Measurements from ENCODE around the gene DEPDC4.
A peak's percentile ranks its signal among the peaks of the same experiment; 100 is the strongest.
"Not testable (repeated sequence)": the region's sequence is repeated elsewhere in the genome, so short reads cannot be mapped to it uniquely, and the experiment has no call there.

The DEPDC4 gene

GRCh38 chr12:100266835-100267602 is at the start of gene DEPDC4, which contains the start of gene SCYL2:
TSS of gene DEPDC4 (minus strand) at chr12:100267079. CDS start at chr12:100267076, 3 bp downstream.
TSS of gene SCYL2 (plus strand) at chr12:100267177. CDS start at chr12:100282971, 15,794 bp downstream.
- DNase-seq, result peak; percentile 72 to 98 (median 95)

- DNase-seq, result no peak
Observed at GRCh38 chr12:100311317-100311716, 44.4 kb upstream of the DEPDC4 start.

DNA sequence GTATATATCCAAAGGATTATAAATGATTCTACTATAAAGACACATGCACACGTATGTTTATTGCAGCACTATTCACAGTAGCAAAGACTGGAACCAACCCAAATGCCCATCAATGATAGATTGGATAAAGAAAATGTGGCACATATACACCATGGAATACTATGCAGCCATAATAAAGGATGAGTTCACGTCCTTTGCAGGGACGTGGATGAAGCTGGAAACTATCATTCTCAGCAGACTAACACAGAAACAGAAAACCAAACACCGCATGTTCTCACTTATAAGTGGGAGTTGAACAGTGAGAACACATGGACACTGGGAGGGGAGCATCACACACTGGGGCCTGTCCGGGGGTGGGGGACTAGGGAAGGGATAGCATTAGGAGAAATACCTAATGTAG is 41.3 kb upstream of the DEPDC4 start:
- DNase-seq, result not testable (repeated sequence)

DNA sequence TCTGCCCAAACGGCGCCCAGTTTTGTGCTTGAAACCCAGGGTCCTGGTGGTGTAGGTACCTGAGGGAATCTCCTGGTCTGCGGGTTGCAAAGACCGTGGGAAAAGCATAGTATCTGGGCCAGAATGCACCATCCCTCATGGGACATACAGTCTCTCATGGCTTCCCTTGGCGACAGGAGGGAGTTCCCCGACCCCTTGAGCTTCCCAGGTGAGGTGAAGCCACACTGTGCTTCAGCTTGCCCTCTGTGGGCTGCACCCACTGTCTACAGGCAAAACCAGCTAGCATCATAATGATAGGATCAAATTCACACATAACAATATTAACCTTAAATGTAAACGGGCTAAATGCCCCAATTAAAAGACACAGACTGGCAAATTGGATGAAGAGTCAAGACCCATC is 37.5 kb upstream of the DEPDC4 start:
- not testable (repeated sequence) for DNase-seq

GRCh38 chr12:100303831-100304230 is 37.0 kb upstream of the DEPDC4 start:
- DNase-seq, result no peak

DNA sequence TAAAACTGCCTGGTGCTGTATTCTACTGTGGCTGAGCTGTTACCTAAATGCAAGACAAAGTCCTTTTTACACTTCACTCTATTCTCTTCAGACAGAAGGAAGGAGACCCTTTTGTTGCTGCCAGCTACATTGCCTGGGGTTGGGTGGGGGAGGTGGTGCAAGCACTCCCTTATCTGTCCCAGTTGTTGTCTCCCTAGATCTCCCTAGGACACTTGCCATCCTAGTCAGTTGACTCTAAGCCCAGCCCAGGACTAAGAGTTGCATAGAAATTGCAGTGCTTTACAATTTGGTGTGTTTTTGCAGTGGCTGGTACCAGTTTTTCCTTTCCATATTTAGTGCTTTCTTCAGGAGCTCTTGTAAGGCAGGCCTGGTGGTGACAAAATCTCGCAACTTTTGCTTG is 35.2 kb upstream of the DEPDC4 start:
- no peak for DNase-seq

DNA sequence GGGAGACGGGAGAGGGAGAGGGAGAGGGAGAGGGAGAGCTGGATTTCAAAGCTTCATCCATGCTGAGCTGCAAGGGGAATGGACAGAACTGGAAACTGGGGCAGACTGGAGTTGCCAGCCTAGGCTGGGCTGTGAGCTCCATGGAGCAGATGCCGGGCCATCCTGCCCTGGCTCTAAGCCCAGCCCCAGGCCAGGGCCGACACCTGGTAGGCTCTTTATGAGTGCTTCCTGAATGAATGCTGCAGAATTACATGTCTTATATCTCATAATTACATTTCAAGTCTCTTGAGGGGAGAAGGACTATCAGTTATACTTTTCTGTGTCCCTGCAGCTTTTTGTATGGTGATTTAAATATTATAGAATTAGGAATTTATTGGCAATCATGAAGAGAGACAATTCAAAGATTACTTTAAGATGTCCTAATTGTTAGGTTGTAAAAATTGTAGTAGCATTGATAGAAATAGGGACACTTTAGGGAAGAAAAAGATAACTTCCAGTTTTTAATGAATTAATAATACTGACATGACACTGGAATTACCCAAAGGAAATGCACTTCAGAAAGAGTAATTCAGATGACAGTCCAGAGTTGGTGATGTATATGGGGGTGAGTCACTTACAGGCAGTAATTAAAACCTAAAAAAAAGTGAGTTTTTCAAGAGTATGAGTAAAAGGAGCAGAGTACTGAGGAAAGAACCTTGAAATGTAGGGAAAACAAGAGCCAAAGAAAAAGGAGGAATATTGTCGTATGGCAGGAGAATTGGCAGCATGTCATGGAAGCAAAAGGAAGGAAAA is 29.1 kb upstream of the DEPDC4 start:
- no peak for DNase-seq

GRCh38 chr12:100294366-100294765 is 27.5 kb upstream of the DEPDC4 start:
- DNase-seq, result not testable (repeated sequence)

DNA sequence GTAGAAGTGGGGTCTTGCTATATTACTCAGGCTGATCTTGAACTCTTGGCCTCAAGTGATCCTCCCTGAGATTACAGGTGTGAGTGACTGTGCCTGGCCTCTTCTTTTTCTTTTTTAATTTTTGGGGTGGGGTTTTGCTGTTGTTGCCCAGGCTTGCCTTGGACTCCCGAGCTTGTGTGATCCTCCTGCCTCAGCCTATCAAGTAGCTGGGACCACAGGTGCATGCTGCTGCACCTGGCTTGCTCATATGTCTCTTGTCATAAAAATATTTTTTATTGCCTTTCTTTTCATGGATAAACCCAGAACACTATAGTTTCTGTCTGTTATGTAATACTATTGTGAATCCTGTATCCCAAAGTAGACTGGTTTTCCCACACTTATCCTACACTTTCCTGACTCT is 26.1 kb upstream of the DEPDC4 start:
- DNase-seq, result no peak

- no peak for DNase-seq
Observed at GRCh38 chr12:100290016-100290415, 23.1 kb upstream of the DEPDC4 start.

DNA sequence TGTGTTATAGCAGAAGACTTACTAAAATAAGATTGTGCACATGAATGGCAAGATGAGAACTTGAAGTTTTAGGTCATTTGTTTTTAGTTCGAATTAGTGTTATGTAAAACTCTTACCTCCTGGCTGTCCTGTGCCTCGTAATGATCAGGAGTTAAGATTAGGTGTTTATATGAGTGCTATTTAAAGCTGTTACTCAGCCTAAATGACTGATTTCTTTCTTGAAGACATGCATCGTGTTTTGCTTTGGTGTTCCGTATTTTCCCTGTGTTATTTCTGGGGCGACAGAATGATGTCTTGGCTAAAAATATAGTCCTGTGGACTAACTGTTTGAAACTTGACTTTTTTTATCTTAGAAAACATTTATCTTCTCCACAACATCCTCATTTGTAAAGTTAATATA is 22.2 kb upstream of the DEPDC4 start:
- no peak for DNase-seq

DNA sequence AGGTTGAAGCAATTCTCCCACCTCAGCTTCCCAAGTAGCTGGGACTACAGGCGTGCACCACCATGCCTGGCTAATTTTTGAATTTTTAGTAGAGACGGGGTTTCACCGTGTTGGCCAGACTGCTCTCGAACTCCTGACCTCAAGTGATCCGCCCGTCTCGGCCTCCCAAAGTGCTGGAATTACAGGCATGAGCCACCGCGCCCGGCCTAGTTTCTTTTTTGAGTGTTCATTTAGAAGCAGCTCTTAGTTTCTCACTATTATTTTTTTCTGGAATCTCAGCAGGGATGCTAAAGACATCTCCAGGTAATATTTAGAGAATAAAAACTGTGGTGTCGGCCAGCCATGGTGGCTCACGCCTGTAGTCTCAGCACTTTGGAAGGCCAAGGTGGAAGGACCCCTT is 17.7 kb upstream of the DEPDC4 start:
- DNase-seq, result not testable (repeated sequence)

DNA sequence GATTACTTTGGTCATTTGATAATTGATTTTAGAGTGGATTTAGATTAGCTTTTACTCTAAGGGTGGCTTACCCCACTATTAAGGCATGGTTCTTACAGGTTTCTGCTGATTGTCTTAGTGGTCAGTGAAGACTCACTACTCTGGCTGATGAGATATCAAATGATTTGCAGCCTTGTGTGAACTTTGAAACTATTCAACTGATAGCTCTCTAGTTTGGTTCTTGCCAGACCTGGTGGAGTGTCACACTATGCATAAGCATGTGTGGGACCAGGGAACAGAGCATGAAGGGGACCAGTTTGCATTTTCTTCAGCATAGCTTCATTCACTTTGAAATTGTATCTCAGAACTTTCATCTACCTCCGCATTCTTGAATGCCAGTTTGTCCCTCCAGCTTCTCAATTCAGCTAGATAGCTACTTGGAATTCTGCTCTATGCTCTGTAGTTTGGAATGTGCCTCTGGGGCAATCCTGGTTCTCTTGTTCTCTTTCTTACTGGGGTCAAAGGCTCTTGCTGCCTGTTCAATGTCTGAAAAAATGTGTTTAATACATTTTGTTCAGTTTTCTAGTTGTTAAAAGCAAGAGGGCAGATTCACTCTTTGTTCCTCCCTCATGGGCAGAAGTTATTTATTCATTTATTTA is 12.8 kb upstream of the DEPDC4 start:
- DNase-seq, result no peak

DNA sequence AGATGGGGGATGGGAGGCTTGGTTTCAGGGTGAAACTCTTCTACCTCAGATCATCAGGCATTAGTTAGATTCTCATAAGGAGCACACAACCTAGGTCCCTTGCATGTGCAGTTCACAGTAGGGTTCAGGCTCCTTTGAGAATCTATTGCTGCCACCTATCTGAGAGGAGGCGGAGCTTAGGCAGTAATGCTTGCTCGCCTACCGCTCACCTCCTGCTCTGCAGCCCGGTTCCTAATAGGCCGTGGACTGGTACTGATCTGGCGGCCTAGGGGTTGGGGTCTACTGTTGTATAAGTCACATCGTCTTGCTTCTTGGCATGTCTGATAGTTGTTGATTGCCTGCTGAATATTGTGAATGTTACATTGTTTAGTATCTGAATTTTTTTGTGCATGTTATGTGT is 12.3 kb upstream of the DEPDC4 start:
- DNase-seq, result no peak

- DNase-seq, result no peak
Observed at GRCh38 chr12:100274291-100274690, 7.4 kb upstream of the DEPDC4 start.

DNA sequence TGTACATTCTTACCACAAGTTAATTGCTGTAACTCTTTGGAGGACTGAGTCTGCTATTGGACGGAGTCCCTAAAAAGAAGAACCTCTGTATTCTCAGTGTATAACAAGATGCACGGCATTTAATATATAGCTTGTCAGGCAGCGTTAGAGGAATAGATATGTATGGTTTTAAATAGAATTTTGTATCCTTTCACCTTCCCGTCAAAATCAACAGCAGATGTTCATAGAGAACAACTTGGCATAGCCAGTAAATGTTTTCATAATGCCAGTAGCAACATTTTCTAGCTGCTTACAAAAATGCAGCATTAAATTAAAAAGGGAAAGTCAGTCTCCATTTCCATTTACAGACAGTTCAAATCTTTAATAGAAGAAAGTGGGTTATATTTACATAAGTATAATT is 6.9 kb upstream of the DEPDC4 start:
- no peak for DNase-seq

GRCh38 chr12:100268835-100269564 is 2.1 kb upstream of the DEPDC4 start:
- DNase-seq, result no peak

GRCh38 chr12:100267603-100268281 is 863 bp upstream of the DEPDC4 start:
- peak in 18 of 56 donors; percentile 13 to 63 (median 44) for DNase-seq

DNA sequence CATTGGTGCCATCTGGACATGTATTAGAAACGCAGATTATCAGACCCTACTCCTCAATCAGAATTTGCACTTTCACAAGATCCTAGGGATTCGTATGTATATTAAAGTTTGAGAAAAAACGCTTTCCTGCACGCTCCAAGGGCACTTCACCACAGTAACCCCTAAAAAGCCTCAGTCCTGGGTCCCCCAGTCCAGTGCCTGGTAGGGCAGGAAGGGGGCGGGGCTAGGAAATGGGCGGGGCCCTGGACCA is 369 bp downstream of the DEPDC4 start:
- no peak for DNase-seq

DNA sequence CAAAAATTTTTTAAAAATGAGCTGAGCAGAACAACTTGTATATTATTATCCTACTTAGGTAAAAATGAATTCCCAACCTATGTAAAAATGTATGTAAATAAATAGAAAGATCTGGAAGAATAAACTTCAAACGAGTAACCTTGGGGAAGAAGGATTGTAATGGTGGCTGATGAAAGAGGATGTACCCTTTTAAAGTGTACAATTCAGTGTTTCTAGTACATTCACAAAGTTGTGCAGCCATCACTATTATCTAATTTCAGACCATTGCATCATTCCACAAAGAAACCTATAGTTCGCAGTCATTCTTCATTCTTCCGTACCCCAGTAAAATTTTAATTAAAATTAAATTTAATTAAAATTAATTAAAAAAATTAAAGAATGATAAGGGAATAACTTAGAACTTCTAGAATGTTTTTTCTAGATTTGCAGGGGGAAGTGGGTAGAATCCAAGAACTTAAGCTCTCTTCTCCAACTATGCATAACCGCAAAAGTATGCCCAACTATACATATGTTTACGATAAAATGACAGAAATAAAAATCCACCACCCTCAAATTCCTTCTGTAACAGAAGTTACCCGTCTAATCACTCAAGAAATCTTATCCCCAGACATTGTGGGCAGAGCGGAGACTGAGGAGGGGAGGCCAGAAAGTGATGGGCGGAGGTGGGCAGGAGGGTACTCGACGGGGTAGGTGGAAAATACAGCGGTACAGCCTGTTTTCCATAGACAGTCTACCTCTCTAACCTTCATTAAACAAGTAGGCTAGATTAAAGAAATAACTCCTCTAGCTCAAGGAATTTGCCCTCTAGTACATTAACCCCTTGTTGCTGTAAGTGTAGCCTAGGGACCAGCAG is 921 bp downstream of the DEPDC4 start:
- no peak for DNase-seq

Data from nucleus accumbens (tissue), 56 donors.